GM21786 (cell line): ENCODE data around the gene GRID1.

Source experiments
- ATAC-seq: cut with Tn5 transposase; IDR thresholded peaks from one replicate; pipeline ENCODE4 v1.9.1; 2021; ENCODE audit not compliant: unreplicated experiment

Gene GRID1

DNA sequence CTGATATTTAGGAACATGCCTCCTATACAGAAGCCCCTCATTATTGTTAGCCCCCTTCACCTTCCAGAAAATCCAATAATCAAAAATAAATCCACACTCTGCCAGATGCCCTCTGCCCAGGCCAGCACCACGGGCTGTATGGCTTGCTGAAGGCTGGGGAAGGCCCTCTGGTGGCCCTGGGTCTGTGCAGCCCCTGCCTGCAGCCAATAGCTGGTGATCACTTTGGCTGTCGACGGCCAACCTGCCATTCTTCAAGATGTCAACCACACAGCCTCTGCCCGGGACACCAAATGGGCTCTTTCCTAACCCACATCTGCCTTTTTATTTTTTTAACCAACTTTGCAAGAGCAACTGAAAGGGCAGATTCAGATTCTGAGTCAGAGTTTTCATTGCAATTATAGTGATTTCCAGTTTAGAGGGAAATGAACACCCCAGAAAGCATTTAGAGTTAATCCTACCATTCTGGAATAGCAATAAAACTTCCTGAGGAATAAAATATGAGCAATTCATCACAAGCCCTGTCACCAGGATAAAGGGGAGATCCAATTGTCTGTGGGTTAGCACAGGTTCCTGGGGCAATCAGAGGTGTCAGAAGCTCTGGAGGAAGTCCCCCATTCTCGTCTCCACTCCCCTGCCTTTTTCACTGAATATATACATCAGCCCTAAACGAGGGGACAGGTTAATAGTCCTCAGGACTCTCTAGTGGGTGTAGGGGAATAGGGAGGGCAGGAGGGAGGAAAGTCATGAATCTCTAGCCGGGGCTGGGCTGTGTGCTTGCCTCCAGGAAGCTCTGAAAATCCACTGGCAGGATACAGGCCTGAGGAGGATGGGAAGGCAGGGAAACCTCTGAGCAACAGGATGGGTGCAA is 211.3 kb downstream of the GRID1 start:
- ATAC-seq: no peak

GRCh38 chr10:86153751-86154150 is 212.8 kb downstream of the GRID1 start:
- ATAC-seq: no peak

DNA sequence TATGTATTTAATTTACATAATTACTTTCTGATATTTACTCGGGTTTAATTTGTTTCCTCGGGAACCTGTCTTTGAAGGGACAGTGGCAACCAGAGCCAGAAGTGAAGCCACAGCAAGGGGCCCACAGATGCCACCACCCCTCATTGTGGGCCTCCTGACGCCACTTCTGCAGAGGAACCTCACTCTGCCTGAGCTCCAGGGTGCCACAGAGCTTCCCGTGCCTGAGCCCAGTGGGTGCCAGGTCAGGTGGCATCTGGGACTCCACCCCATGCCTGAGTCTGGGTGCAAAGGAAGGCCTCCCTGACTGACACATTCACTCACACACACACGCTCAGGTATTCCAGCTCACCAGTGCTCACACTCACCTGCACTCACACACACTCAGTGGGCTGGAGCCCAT is 213.7 kb downstream of the GRID1 start:
- no peak for ATAC-seq

DNA sequence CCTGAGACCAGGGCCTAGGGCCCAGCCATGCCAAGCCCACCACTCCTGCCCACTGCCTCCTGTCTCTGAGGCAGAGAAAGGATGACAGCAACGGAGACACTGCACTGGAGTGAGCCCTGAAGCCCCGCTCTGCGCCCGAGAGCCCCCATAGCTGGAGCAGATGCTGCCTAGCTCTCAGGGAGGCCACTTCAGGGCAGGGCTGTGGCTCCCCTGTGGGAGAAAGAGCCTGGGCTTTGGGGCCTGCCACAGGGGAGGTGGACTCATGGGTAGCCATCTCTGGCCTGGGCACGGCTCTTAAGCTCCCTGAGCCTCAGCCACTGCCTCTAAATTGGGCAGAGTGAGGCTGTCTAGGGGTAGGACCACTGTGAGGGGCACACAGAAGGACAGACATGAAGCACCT is 214.2 kb downstream of the GRID1 start:
- no peak for ATAC-seq

DNA sequence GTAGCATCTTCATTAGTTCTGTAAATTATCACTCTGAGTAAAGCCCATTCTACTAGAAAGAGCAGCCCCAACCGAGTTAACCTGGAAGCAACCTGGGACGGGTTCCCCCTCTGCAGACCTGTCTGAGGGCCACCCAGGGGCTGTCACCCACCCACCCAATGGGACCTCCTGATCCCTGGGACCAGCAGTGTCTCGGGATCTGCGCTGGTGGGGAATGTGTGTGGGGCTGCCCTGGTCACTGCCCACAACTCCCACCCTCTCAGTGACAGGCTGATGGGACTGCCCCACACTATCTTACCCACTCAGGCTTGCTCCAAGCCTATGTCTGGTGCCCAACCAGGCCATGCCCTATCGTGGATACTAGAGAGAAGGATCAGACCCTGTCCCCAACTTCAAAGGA is 215.0 kb downstream of the GRID1 start:
- no peak for ATAC-seq

DNA sequence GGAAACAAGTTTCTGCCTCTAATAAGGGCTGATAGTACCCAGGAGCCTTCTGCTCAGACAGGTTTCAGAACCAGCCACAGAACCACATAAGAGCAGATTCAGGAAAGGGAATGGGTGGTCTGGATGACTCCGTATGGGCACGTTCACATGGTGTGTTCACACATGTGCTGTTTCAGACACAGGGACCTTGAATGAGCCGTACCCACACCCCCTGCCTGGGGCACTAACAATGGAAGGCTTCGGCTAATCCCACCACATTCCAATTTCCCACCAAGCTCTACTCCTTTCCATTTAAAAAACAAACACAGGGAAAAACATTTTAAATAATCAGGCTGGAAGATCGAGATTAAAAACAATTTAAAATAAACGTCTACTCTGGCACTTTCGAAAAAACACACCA is 217.3 kb downstream of the GRID1 start:
- no peak for ATAC-seq

GRCh38 chr10:86148117-86148516 is 218.5 kb downstream of the GRID1 start:
- no peak for ATAC-seq

- no peak for ATAC-seq
These were observed 222.3 kb downstream of the GRID1 start for GRCh38 chr10:86144301-86144700.

DNA sequence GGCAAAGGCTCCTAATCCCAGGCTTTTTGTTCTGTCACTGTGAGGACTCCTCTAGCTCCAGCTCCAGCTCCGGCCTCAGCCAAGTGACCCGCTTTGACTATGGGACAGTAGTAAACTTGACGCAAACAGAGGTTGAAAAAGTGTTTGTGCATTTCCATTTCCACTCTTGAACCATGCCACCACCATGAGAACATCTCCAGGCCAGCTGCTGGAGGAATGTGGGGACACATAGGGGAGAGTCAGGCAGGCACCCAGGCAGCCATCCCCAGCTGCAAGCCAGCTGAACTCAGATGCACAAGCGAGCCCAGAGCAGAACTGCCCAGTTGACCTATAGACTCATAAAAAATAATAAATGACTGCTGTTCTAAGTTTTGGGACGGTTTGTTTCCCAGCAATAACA is 224.7 kb downstream of the GRID1 start:
- ATAC-seq: no peak

GRCh38 chr10:86139066-86139657 is 227.4 kb downstream of the GRID1 start:
- ATAC-seq: no peak

DNA sequence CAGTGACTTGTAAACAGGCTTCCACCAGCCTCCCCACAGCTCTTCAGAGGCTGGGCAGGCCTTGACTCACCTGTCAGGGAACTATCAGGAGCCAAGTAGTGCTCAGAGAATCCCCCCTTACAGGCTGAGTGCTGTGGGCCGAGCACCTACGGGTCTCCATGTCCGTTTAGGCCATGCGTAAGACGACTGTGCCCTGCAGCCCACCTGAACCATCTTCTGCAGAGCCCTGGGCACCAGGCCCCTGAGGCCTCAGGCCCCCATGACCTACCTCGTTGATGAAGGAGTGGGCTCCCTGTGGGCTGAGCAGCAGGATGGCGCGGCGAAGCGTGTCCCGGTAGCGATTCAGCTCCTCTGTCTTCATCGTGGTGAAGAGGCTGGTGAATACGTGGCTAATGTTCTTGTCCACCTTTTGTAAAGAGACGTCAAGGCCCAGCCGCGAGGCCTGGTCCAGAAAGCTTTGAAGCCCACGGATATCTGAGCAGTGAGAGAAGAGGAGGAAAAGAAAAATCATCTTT is 228.0 kb downstream of the GRID1 start:
- ATAC-seq: no peak

GRCh38 chr10:86137561-86137960 is 229.0 kb downstream of the GRID1 start:
- no peak for ATAC-seq

DNA sequence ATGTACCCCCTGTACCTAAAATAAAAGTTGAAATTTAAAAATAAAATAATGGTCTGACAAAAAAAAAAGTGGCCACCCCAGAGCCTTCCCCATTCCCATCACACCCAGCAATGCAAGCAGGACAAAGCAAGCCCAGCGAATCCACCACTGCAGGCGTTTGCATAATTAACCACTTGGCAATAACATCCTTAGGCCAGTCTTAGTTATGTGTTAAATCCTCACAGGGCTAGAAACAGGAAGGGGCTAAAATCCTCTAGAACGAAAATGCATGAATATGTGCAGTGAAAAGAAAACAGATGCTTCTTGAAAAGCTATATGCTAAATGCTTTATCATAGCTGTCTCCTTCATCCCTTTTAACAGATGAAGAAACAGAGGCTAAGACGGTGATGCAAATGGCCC is 229.7 kb downstream of the GRID1 start:
- no peak for ATAC-seq

DNA sequence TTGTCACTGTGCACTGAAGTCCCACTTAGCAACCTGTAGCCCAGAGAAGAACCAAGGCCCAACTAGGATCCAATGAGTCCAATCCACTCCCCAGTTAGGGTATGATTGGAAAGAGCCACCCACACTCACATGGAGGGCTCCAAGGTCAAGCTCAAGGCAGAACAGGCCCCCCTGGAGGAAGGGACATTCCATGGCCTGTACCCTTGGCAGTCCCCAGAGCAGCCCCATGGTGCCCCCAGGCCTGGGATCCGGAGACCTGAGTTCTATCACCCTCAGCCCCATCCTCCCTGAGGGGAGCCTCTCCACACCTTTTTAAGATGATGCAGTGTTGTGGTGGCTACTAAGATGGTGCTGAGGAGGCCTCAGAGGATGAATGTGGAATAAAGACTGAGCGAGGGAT is 231.4 kb downstream of the GRID1 start:
- ATAC-seq: no peak

DNA sequence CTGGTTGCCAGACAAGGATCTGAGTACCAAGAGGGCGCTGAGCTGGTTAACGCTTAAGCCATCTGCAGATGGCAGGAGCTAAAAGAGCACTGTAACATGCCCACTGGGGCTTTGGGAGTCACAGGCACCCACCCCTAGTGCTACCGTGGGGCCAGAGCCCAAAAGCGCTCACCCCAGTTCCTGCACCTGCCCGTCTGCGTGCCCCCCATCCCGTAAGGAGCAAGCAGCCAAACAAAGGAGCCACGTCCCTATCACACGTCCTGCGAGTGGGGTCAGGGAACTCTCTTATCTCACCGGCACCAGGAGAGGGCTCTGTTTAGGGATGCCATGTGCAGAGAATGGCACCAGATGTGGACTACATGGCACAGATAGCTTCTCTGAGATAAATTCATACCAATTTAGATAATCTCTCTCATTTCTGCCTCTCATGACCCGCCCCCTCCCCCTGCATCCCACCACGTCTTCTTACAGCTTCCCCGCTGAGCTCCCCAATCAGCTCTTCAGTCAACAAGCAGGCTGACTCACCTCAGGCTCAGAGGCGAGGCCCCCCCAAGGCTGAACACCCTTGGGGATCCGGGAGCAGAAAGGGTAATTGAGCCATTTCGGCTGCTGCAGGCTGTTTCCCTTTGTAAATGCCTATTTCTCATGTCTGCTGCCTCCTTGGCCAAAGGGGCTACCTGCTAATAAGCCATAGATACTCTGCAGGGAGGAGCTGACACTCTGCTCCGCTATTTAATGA is 235.7 kb downstream of the GRID1 start:
- ATAC-seq: no peak

DNA sequence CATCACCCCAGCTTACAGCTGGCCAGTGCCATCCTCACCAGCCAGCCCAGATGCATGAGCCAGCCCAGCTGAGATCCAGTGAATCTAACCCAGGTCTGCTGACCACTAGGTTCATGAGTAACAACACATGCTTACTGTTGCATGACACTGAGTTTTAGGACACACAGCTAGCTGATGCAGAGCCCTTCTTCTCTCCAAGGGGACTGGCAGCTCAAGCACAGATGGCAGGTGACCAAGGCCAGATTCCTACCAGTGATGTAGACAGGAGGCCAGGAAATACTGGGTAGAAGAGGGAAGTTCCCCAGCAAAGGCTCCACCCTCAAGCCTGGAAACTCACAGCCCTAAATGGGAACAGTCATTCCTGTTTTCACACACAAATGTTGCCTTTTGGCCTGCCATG is 236.6 kb downstream of the GRID1 start:
- no peak for ATAC-seq

- ATAC-seq: no peak
These were observed 238.2 kb downstream of the GRID1 start for GRCh38 chr10:86128360-86128759.

GRCh38 chr10:86127274-86127819 is 239.2 kb downstream of the GRID1 start:
- ATAC-seq: no peak

DNA sequence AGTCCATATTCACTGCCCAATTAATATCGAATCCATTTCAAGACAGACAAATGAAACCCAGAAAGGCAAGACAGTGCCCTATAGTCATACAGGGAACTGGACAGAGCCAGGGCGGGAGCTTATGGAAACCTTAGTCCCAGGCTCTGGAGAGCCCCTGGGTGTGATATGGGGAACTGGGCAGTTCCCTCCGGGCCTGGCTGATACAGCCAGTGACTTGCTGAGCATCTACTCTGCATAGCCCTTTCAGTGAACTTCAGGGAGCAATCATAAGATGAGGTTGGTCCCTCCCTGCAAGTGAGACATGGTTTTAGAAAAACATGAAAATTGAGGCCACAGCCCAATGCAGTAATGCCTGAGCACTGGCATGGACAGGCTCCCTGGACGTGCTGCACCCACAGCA is 241.9 kb downstream of the GRID1 start:
- no peak for ATAC-seq

GRCh38 chr10:86123715-86124114 is 242.9 kb downstream of the GRID1 start:
- no peak for ATAC-seq

DNA sequence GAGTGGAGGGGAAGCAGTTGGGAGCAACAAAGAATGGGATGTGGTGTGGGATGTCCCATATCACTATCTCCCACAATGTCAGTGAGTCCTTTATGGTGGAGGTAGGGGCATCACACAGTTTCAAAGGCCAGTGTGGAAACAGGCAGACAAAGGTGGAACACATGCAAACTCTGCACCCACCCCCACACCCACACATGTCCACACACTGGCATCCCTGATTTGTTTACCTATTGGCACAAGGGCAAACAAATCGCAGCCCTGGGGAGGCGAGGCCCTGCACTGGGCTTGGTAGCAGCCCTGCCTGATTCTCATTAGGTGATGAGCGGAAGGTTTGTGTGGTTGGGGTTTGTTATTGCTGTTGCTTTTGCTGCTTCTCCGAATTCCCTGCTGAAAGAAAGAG is 243.3 kb downstream of the GRID1 start:
- ATAC-seq: no peak

- no peak for ATAC-seq
These were observed 243.9 kb downstream of the GRID1 start for GRCh38 chr10:86122646-86123045.
